ENCODE results near the gene RAB30.
A peak's percentile ranks its signal among the peaks of the same experiment; 100 is the strongest.

The RAB30 gene

DNA sequence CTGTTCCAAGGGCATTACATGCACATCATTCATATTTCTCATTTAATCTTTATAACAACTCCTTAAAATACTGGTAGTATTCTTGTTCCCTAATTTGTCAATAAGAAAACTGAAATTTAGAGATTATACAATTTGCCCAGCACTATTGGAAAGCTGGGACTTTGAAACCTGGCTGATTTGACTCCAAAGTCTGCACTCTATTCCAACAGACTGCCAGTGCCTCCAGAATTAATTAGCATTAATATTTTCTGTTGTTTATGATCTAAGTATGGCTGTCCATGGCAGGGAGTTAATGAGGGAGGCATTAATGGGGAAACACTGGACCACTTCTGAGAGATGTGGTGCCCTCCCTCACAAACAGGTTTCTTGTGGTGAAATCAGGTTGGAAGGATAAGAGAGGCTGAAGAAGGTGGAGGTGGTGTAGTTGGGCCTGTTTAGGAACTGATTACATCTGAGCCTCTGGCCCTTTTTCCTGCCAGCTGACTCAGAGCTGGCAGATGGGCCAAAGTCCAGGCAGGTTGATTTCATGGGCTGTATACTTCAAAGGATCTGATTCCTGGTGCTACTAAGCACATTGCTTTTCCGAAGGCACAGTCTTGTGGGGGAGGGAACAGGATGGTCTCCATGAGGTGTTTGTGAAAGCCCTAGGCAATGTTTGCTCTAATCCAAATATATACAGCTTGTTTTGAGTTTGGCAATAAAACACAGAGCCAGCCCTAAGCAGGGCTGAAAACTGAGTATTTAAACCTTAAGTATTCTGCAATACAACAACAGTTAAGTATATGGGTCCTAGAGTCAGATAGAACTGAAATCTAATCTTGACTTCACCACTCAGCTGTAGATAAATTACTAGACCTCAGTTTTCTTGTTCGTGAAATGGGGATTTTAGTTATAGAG is 21.0 kb upstream of the RAB30 start:
- no peaks in the 10 kb centered on the region for H3K36me3 ChIP-seq (ENCODE audit: insufficient read depth)
- H3K27me3 ChIP-seq (ENCODE audit: insufficient read depth, low read depth), result no peaks in the 10 kb centered on the region
- H3K27ac ChIP-seq, result no peak overlapping the region
- TF ChIP-seq, protein P1, sequence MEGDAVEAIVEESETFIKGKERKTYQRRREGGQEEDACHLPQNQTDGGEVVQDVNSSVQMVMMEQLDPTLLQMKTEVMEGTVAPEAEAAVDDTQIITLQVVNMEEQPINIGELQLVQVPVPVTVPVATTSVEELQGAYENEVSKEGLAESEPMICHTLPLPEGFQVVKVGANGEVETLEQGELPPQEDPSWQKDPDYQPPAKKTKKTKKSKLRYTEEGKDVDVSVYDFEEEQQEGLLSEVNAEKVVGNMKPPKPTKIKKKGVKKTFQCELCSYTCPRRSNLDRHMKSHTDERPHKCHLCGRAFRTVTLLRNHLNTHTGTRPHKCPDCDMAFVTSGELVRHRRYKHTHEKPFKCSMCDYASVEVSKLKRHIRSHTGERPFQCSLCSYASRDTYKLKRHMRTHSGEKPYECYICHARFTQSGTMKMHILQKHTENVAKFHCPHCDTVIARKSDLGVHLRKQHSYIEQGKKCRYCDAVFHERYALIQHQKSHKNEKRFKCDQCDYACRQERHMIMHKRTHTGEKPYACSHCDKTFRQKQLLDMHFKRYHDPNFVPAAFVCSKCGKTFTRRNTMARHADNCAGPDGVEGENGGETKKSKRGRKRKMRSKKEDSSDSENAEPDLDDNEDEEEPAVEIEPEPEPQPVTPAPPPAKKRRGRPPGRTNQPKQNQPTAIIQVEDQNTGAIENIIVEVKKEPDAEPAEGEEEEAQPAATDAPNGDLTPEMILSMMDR (conservative IDR thresholded peaks at IDR 0.05; ENCODE audit: low read depth, low read length), result no peak
- H3K4me2 ChIP-seq, result no peak overlapping the region
- no peak overlapping the region for H2AFZ ChIP-seq (ENCODE audit: low read depth)
- no peak overlapping the region for H3K9ac ChIP-seq
- H3K4me3 ChIP-seq (IDR thresholded peaks at IDR 0.05; ENCODE audit: insufficient read depth, low read depth, low read length), result no peak overlapping the region
- no peaks in the 10 kb centered on the region for H3K4me1 ChIP-seq (ENCODE audit: low read depth, poor library complexity, severe bottlenecking)
- no peaks in the 10 kb centered on the region for H3K79me2 ChIP-seq (ENCODE audit: insufficient read depth, low read depth)
- no peaks in the 10 kb centered on the region for H4K20me1 ChIP-seq (ENCODE audit: insufficient read depth)

DNA sequence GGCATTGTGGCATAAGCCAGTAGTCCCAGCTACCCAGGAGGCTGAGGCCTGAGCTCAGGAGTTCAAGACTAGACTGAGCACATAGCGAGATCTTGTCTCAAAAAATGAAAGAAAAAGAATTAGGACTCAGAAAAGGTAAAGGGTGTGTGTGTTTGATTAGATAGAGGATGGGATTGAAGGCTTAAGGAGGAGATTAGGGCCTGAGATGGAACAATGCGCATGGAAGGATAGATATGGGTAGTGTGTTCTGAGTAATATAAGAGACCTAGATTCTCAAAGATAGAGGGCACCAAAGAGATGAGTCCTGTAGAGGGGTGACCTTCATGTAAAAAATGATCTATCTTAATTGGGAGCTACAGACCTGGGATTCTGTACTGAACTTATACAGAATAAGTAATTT is 17.3 kb upstream of the RAB30 start:
- H2AFZ ChIP-seq (ENCODE audit: low read depth), result no peak overlapping the region
- no peak overlapping the region for H3K9ac ChIP-seq
- H3K4me3 ChIP-seq (IDR thresholded peaks at IDR 0.05; ENCODE audit: insufficient read depth, low read depth, low read length), result no peak overlapping the region
- no peaks in the 10 kb centered on the region for H3K36me3 ChIP-seq (ENCODE audit: insufficient read depth)
- no peak overlapping the region for H3K27ac ChIP-seq
- no peaks in the 10 kb centered on the region for H3K4me1 ChIP-seq (ENCODE audit: low read depth, poor library complexity, severe bottlenecking)
- no peak overlapping the region for H3K4me2 ChIP-seq
- TF ChIP-seq, protein P1 (conservative IDR thresholded peaks at IDR 0.05; ENCODE audit: low read depth, low read length), result peak; percentile 33; the same call in 1 of the 2 replicates
- H4K20me1 ChIP-seq (ENCODE audit: insufficient read depth), result no peaks in the 10 kb centered on the region
- no peaks in the 10 kb centered on the region for H3K27me3 ChIP-seq (ENCODE audit: insufficient read depth, low read depth)
- no peaks in the 10 kb centered on the region for H3K79me2 ChIP-seq (ENCODE audit: insufficient read depth, low read depth)

DNA sequence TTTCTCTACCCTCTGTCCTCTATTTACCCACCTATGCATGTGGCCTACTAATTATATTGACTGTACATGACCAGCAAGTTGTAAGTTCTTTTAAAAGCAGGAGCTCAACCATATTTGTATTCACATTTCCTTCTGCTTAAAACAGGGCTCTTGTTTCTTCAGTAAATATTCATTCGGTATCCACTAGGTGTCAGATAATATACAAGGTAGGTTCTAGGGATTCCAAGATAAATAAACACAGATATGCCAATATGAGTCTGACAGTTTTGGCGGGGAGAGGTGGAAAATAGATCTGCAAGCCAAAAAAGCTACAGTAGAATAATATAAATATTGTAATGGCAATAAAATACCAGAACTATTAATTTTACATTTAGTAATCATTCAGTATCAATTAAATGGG is 15.3 kb upstream of the RAB30 start:
- no peak overlapping the region for H3K4me3 ChIP-seq (IDR thresholded peaks at IDR 0.05; ENCODE audit: insufficient read depth, low read depth, low read length)
- TF ChIP-seq, protein P1 (conservative IDR thresholded peaks at IDR 0.05; ENCODE audit: low read depth, low read length), result peak; percentile 46; the same call in 1 of the 2 replicates
- H3K27me3 ChIP-seq (ENCODE audit: insufficient read depth, low read depth), result no peaks in the 10 kb centered on the region
- H3K27ac ChIP-seq, result no peak overlapping the region
- no peaks in the 10 kb centered on the region for H3K79me2 ChIP-seq (ENCODE audit: insufficient read depth, low read depth)
- H4K20me1 ChIP-seq (ENCODE audit: insufficient read depth), result no peaks in the 10 kb centered on the region
- H3K4me1 ChIP-seq (ENCODE audit: low read depth, poor library complexity, severe bottlenecking), result no peaks in the 10 kb centered on the region
- H3K36me3 ChIP-seq (ENCODE audit: insufficient read depth), result no peaks in the 10 kb centered on the region
- H2AFZ ChIP-seq (ENCODE audit: low read depth), result no peak overlapping the region
- H3K9ac ChIP-seq, result no peak overlapping the region
- H3K4me2 ChIP-seq, result no peak overlapping the region

DNA sequence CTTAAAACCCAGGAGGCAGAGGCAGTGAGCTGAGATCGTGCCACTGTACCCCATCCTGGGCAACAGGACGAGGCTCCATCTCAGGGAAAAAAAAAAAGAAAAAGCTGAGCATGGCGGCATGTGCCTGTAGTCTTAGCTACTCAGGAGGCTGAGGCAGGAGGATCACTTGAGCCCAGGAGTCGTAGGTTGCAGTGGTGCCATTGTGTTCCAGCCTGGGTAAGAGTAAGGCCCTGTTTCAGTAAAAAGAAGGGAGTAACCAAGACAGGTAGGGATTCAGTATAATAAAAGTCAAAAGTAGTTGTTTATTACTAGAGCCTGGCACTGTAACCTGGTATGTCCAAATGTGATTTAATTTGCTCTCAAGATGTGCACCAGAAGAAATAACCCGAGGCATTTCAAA is 8.1 kb upstream of the RAB30 start:
- Histone ChIP-seq H3K27ac (no peak overlapping the region), H2AFZ (ENCODE audit: low read depth) (no peak overlapping the region), H3K4me3 (IDR thresholded peaks at IDR 0.05; ENCODE audit: insufficient read depth, low read depth, low read length) (no peak overlapping the region)

More for the DNA sequence above, 8.1 kb upstream of the RAB30 start:
- H3K36me3 ChIP-seq (ENCODE audit: insufficient read depth), result no peaks in the 10 kb centered on the region
- H3K4me2 ChIP-seq, result no peak overlapping the region
- no peaks in the 10 kb centered on the region for H3K27me3 ChIP-seq (ENCODE audit: insufficient read depth, low read depth)
- H3K79me2 ChIP-seq (ENCODE audit: insufficient read depth, low read depth), result no peaks in the 10 kb centered on the region
- H3K4me1 ChIP-seq (ENCODE audit: low read depth, poor library complexity, severe bottlenecking), result peaks cover 3% of the 10 kb centered on the region
- TF ChIP-seq, protein P1 (conservative IDR thresholded peaks at IDR 0.05; ENCODE audit: low read depth, low read length), result no peak
- no peak overlapping the region for H3K9ac ChIP-seq
- no peaks in the 10 kb centered on the region for H4K20me1 ChIP-seq (ENCODE audit: insufficient read depth)

Measured in KMS-11 (cell line).